GM19438 (cell line): Measurements from ENCODE around the gene PDE2A.
"Not testable (repeated sequence)": the region's sequence is repeated elsewhere in the genome, so short reads cannot be mapped to it uniquely, and the experiment has no call there.

Source experiments
- ATAC-seq: cut with Tn5 transposase; IDR thresholded peaks from one replicate; pipeline ENCODE4 v1.9.1; 2021; ENCODE audit warnings: low read depth; ENCODE audit not compliant: unreplicated experiment

Gene PDE2A

DNA sequence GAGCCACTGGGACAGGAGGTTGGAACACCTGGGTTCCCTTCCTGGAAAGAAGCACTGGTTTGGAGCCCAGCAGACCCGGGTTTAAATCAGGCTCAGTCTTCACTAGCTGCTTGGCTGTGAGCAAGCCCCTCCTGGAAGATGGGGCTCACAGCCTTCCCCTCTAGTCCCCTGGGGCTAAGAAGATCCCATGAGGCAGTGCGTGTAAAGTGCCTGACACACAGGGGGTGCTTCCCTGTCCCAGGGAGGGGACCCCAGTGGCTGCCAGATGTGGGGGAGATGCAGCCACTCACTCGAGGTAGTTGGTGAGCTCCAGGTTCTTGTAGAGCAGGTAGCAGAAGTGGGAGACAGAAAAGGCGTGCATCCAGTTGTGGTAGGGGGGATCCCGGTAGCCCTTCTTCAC lies 93.2 kb downstream of the PDE2A start:
- no peak for ATAC-seq

DNA sequence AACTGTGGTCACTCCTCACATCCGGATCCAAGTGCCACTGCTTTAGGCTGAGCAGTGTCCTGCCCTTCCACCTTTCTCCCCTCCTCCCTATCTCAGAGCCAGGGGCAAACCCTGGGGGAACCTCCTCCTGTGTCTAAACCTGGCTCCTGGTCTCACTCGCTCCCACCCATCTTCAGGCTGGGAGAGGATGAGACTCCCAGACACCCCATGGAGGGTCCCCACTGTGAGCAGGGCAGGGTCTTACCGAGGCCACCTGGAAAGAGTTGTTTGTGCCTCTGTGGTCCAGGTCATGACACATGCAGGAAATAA lies 93.6 kb downstream of the PDE2A start:
- ATAC-seq, result no peak

DNA sequence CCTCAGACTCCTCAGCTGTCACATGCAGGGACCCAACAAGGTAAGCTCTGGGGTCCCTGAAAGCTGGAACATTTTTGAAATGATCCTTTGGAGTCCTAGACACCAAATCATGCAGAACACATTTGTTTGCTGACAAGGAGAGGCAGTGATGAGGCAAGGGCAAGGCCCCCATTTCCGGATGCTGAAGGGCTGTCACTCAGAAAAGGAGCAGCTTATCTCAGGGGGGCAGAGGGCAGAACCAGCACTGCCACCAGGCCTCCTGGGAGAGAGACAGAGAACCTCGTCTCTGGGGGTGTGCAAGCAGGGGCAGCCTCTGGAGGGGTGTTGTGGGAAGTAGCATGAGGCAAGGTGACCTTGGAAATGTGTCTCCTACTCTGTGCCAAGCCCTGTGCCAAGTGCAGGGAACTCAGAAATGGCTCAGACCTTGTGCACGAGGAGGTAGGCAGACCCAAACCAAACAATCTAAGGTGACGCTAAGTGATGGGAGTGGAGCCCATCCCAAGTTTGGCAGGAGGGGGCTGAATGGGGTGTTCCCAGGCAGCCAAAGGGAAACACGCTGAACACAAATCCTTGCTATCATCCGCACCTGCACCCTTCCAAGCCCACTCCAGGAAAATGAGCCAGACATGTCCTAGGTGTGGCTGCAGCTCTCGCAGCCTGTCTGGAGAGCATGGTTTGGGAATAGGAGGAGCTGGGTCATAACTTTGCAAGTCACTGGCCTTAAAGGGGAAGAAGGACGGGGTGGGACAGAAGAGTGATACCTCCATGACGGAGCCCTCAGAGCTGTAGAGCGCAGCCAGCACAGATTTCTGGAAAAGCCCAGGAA lies 94.2 kb downstream of the PDE2A start:
- ATAC-seq, result no peak

DNA sequence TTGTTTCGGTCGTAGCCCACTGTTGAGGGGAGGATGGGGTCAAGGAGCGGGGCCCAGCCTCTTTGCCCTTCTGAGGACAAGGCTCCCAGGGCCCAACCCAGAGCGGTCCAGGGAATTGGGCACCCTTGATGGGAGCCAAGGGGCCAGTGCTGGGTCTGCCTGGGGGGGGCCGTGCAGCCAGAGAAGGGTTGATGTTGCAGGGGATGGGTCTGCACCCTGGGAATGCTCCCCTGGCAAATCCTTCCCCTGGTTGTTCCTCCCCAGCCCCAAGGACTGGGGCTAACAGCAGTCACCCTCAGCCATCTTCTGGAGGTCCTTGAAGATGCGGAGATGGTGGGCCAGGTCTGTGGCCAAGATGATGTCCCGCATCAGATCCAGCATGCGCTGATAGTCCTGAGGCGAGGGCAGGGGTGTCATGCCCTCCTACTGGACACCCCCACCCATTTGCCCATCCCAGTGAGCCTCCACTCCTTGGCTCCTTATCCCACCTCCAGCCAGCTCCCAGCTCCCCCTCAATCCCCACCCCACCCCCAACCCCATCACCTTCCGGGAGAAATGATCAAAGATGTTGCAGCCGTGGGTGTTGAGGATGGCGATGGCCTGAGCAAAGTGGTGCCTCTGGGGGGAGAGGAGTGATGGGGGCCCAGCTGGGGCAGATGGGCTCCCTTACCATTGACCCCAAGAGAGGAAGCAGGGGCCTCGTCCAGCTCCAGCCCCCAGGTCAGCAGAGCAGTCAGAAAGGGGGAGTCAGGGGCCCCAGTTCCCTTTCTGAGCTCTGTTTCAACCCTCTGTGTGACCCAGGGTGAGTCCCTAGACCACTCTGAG lies 95.0 kb downstream of the PDE2A start:
- no peak for ATAC-seq

DNA sequence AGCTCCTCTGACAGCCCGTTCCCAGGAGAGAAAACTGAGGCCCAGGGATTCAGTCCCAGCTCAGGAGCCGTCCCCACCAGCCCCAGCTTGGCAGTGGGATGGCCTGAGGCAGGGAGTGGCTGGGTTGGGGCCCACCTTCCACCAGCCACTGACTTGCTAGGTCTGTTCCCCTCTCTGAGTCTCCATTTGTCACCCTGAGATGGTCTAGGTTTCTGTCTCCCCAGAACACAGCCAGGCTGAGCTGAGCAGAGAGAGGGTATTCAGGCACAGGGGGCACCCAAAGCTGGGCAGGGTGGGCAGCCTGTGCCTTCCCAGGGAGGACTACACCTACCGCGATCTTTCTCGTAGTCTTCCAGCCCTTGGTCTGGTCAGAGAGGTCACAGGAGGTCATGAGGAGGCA lies 95.7 kb downstream of the PDE2A start:
- no peak for ATAC-seq

DNA sequence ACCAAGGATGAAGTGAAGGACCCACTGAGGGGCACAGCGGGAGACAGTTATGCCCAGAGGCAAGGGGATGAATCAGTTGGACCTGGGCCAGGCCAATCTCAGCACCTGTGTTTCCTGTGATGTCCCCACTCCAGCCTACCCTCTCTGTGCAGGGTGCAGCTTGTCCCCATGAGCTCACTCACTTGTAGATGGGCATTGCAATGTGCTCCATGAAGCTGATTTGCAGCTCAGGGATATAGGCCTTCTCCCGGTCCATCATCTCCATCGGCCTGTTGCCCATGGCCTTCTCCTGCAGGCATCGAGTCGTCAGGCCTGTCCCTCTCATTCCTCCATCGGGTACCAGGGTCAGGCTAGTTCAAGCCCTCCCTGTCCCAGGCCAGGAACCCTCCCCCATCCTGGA lies 96.2 kb downstream of the PDE2A start:
- ATAC-seq, result no peak

DNA sequence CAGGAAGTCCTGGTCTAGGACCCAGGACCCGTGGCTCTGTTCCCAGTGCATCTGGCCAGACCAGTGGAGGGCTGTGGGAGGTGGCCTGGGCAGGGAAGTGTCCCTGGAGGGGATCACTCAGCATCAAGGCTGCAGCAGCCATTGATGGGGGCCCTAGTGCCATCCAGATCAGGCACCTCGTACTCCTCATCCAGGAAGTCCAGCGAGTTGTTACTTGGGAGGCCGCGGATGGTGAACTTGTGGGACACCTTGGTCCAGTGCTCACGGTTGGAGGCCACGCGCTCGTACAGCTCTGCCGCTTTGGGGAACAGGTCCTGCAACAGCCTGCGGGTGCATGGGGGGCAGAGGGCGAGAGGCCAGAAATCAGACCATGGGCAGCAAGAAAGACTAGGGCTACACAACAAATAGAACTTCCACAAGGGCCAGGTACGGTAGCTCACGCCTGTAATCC lies 96.9 kb downstream of the PDE2A start:
- ATAC-seq, result no peak

DNA sequence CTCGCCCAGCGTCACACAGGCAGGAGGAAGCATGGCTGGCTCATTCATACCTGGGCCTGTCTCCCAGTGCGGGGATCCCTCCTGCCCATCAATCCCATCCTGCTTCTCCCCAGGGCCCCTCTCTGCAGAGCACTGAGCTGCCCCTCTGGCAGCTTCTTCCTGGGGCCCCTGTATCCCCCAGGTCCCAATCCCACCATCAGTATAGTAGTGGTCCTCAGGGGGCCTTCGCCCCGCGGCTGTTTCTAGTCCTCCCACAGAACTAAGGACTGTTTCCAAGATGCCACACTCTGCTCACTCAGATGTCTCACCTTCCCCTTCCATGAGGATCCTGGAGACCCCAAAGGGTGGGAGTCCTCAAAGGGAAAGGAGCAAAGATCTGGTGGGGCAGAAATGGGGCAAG lies 97.6 kb downstream of the PDE2A start:
- ATAC-seq, result no peak

DNA sequence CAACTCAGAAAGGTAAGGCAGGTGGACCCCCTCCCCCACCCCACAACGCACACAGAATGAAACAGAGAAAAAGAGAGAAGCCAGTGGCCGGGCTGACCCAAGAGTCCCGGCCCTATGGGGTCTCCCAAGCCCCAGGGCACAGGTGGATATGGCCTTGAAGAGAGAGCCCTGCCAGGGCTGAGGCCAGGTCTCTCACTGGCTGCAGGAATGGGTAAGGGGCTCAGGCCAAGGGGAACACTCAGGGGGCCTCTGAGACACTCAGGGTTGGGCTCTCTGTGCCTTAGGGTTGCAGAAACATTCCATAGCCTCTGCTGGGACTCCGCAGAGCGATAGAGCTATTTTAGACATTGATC lies 98.0 kb downstream of the PDE2A start:
- ATAC-seq, result no peak

DNA sequence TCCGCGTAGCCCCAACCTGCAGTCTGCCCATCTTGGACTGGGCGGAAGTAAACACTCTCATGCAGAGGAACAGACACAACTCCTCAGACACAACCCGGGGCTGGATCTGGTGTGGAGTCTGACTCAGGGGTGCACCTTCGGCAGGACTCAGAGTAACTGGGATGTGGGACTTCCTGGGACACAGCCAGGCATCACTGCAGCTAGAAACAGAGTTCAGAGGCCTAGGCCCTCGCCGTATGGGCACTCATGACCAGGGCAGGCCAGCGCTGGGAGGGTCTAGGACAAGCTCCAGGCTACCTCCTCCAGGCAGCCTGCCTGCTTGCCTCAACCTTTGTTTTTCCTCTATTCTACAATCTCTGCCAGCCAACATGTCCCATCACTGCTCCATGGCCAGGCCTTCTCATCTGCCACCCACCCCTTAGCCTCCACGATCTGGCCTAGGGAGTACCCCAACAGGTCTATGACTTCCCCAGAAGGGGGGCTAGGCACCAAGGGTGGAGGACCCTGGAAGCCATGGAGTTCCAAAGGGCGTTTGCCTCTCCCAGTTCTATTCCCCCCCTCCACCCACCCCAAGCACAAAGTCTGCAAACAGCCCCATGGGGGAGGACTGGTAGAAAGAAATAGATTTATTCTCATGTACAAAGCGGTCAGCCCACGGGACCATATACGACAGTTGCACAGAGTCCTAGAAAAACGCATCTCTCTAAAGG lies 98.5 kb downstream of the PDE2A start:
- no peak for ATAC-seq

DNA sequence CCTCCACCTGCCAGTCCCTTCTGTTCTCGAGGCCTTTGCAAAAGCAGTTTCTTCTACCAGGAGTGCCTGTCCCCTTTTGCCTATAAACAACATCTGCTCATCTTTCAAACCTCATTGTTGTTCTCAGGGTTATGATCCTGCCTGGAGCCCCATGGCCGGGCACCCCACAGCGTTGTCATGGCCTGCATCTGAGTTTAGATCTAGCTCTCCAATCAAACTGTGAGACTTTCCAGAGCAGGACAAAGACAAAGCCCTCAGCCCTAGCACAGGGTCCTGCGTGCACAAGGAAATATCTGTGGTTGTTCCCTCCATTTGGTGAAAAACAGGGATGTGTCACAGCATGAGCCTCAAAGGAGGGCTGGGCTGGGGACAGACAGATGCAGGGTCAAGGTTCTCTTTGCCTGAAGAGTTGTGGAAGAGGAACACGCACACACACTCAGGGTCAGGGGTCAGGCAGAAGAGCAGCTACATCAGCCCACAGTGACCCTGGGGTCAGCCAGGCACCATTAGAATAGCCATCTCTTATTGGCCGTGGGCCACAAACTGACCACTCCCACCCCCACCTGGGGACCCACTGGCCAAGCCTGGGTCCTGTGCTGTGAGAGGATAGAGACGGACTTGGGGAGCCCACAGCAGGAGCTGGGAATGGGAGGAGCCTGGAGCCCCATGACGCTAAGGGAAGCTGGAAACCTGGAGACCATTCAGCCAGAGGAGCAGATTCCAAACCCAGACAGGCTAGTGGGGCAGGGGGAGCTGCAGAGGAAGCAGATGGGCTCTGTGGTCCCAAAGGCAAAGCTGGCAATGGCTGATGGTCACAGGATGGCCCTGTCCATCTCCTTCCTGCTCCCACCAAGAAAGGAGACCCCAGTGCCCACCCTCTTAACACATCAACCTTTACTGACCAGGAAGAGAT lies 99.4 kb downstream of the PDE2A start:
- no peak for ATAC-seq

DNA sequence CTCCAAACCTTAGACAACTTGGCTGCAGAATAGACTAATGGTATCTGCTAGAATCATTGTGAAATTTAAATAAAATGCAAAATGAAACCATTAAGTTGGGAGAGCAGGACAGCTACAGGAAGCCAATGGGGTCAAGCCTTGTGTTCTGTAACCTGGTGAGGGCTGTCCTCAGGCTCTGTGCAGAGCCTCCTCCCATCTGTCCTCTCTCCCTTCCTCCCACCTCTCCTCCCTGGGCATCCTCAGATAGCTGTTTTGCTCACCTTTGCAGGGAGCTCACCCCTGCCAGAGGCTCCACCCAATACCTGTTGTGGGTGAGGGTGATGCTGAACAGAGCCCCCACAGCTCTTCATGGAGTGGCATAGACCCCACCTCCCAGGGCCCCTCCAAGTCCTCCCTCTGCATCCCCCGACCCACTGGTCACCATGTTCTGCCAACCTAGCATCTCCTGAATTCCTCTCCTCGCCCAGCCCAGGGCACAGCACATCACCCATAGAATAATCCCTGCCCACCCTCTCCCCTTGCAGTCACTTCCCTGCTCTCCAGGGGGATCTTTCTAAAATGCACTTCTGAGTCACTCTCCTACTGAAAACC lies 100.3 kb downstream of the PDE2A start:
- ATAC-seq, result no peak

DNA sequence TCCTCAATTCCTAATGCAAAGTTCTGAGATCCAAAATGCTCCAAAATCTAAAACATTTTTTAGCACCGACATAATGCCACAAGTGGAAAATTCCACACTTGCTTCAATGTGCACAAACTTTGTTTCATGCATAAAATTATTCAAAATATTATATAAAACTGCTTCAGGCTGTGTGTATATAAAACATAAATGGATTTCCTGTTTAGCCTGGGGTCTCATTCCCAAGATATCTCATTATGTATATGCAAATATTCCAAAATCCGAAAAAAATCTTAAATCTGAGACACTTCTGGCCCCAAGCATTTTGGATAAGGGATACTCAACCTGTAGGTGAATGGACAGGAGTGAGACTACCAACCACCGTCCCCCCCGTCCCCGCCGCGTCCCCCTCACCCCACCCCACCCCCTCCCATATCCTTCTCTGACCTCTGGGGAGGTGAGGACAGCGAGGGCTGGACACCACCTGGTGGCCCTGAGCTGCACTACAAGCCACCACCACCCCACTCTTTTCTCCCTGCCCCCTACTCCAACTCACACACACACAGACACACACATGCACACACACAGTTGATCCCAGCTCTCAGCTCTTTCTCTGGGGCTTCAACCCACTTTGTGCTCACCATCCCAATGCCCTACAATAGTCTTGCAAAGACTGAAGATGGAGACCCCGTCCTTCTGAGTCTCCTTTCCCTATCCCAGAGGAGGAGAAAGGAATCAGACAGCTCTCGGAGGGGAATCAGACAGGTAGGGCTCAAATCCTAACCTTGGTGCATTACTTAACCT lies 101.0 kb downstream of the PDE2A start:
- ATAC-seq, result no peak

DNA sequence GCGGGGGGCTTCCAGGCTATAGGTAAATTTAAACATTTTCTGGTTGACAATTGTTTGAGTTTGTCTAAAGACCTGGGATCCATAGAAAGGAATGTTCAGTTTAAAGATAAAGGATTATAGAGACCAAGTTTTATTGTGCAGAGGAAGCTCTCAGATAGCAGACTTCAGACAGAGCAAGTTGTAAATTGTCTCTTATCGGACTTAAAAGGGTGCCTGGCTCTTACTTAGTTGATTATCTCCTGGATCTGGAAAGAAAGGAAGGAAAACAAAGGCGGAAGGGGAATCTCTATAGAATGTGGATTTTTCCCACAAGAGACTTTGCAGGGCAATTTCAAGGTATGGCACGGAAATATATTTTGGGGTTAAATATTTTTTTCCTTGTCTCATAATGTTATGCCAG lies 101.7 kb downstream of the PDE2A start:
- ATAC-seq, result not testable (repeated sequence)

DNA sequence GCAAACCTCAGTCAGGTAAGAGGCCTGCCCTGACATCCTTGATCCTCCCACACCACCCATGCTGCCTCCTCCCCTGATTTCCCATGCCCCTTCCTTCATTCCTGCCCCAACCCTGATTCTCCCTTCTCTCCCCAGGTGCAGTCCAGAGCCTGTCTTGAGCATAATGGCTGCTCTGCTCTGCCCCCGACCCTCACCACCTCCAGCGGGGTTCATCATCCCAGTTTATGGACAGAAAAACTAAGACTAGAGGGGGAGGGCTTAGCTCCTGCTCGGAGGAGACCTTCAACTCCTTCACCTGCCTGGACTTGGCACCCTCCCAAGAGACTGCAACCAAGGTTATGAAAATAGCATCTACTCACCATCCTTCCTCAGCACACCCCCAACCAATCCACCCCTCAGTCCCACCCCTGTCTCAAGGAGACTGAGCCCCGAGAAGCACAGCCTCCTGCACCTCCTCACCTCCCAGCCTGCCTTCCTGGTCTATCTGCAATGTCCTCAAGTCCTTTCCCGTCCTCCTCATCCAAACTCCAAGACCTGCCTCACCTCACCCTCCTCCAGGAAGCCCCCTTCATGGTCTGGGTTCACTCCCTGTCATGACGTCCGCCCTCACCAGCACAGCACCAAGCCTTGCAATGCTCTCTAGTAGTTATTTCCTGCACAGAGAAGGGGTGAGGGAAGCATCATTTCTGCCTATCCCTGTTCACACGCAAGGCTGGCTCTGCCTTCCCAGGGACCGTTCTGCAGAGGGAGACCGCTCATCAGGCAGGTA lies 103.1 kb downstream of the PDE2A start:
- no peak for ATAC-seq

DNA sequence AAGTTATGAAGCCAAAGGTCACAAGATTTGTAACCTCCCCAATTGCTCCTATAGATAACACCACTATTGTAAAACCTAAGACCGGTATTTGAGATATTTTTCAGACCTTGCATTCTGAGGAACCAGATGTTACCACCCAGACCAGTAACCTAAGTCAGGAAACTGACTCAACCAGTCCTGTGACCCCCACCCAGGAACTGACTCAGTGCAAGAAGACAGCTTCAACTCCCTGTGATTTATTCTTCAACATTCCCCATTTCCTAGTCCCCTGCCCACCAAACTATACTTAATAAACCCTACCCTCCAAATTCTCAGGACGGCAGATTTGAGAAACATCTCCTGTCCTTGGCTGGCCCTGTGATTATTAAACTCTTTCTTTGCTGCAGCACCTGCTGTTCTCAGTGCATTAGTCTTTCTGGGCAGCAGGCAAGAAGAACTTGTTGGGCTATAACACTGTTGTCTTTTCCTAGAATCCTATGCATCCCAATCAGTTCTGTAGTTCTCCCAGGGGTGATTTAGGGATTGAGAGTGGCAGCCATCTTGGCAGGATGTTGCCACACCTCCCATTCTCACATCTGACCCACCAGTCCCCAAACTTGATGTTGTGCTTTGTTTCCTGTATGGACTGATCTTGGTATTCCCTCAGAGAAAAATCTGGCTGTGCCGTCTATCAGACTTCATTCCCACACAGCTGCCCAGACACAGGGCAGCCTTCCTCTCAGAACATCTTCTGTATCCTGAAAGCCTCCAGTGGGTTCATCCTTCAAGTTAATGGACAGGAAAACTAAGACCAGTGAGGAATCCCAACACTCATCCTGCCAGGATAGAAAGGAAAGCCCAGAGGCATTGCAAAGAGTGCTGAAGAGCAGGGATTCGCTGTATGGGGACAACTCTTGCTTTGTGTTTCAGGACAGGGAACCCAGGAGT lies 104.0 kb downstream of the PDE2A start:
- ATAC-seq, result no peak

DNA sequence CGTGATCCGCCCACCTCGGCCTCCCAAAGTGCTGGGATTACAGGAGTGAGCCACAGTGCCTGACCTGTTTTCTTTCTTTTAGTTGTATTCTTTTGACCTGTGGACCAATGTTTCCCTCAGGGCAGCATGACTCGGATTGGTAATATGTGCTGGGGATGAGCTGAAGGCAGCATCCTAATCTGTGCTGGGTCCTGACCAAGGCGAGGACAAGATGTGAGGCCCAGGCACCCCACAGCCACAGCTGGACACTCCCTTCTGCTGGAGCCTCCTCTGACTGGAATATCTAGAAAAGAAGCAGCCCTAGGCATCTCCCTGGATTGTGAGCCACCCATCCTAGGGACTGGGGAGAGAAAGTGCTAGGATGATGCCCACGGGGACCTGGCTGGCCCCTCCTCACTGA lies 105.4 kb downstream of the PDE2A start:
- no peak for ATAC-seq

DNA sequence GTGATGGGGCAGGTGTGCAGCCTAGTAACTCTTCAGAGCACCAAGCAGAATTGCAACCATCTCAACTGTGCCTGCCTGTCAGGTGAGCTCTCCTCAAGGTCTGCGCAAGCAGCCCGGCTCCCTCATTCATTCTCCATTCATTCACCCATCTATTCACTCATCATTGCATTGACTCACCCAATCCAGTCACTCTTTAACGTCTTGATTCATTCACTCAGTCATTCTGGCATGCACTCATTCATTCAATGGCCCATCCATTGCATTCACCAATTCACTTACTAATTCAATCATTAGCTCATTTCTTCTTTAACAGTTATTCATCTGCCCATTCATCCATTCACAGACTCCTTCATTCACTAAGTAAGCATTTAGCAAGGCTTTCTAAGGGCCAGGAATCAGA lies 111.8 kb downstream of the PDE2A start:
- no peak for ATAC-seq
